GM19468 (cell line): ENCODE data around the gene SUSD5.

ENCODE experiments used
- ATAC-seq: cut with Tn5 transposase; IDR thresholded peaks from one replicate; pipeline ENCODE4 v1.9.1; 2021; ENCODE audit warnings: mild to moderate bottlenecking, moderate library complexity, moderate number of reproducible peaks; ENCODE audit not compliant: unreplicated experiment; ENCODE audit errors: extremely low read depth

The SUSD5 gene

DNA sequence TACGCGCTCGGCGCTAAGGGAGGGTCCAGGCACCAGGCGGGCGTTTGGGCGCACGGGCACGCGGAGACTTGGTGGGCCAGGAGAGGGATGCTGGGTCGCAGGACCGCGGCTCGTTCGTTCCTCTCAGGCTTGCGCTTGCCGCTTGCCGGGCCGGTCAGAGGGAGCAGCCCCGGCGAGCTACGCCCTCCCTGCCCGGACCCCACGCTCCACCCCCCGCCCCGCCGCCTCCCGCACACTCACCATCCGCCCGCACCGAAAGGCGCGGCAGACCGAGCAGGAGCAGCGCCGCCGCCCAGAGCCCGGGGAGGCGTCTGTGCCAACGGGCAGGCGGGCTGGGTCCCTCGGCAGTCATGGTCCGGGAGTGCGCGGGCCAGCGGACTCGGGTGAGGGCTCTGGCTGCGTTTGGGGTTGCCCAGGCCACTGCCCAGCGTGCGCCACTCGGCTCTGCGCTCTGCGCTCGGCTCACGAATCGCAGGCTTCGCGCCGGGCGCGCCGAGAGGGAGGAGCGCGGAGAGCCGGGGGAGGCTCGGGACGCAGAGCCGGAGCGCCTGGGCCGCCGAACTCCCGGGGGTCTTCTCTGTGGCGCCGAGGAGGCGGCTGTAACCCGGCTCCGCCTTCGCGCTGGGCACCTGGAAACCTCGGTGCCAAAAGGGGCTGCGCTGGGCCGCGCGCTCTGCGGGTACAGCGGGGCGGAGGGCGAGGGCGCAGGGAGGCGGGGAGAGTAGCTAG lies at the start of gene SUSD5:
SUSD5 (minus strand) TSS at position 365 of the 729 bp plus-strand sequence; CDS start at position 352, 13 bp downstream.
- ATAC-seq: no peak

GRCh38 chr3:33260104-33260503 lies 41.5 kb upstream of the SUSD5 start:
- no peak for ATAC-seq

GRCh38 chr3:33256249-33256648 lies 37.6 kb upstream of the SUSD5 start:
- no peak for ATAC-seq

DNA sequence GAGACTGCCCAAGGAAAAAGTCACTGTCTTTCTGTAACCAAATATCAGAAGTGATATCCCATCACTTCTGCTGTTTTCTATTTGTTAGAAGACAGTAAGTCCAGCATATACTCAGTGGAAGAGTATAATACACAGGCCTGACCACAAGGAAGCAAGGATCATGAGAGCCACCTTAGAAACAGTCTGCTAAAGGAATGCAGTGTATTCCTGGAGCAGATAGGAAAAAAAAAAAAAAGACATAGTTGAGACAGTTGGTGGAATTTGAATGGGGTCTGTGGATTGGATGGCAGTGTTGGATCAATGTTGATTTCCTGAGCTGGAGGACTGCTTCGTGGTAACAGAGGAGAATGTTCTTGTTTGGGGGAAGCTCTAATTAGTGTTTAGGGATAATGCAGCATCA lies 32.1 kb upstream of the SUSD5 start:
- ATAC-seq: no peak

DNA sequence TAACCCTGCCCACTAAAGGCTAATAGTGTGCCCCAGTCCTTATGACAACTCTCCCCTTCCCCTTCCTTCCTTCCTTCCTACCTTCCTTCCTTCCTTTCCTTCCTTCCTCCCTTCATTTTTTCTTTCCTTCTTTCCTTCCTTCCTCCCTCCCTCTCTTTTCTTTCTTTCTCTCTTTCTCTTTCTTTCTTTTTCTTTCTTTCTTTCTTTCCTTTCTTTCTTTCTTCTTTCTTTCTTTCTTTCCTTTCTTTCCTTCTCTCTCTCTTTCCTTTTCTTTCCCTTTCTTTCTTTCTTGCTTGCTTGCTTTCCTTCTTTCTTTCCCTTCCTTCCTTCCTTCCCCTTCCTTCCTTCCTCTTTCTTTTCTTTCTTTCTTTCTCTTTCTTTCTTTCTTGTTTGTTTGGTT lies 28.2 kb upstream of the SUSD5 start:
- no peak for ATAC-seq

GRCh38 chr3:33240261-33240660 lies 21.7 kb upstream of the SUSD5 start:
- ATAC-seq: no peak

GRCh38 chr3:33238923-33239322 lies 20.3 kb upstream of the SUSD5 start:
- no peak for ATAC-seq

DNA sequence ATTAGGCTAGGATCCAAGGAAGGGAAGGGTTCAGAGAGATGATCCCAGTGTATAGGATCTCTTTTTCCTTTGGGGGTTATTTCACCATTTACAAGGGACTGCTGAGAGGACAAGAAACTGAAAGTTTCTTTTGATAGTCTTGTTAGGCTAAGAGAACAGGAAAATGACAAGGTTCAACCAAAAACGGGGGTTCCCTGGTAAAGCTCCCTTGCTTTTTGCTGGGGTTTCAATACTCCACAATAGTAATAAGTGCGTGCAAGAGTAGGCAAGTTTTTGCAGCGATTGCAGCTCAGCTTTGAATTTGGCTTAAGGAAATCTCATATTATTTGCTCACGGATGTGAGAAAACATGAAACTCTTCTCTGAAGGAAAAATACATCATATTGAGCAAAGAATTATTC lies 18.8 kb upstream of the SUSD5 start:
- no peak for ATAC-seq

- no peak for ATAC-seq
Observed at GRCh38 chr3:33236005-33236404, 17.4 kb upstream of the SUSD5 start.

- no peak for ATAC-seq
Observed at GRCh38 chr3:33233884-33234283, 15.3 kb upstream of the SUSD5 start.

DNA sequence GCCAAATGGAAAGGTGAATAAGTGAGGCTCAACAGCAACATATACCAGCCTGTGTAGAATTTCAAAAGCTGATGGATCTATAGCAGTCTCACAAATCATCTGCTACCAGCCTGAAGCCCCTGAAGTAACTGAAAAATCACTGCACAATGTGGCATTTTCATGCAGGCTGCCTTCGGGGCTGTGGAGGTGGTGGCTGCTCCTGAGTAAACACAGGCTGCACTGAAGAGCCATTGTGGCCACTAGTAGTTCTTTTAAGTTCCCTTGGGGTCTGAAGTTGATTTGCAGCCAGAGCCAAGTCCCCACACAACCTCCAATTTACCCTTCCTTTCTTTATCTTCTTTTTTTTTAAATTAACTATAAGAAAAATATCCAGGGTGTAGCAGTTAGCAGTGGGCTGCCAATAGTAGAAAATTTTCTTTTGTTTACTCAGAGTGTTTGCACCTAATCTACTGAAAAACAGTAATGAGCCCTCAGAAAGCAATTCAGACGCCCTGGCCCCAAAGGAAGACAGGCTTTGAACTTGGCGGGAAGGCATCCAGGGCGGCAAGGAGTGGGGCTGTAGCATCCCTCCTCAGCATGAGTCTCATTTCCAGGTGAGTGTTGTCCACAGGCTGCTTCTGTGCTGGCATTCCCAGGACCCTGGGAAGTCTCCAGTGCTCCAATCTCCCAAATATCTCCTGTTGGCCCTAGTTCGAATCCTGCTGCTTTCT lies 13.3 kb upstream of the SUSD5 start:
- no peak for ATAC-seq

- no peak for ATAC-seq
Observed at GRCh38 chr3:33229947-33230346, 11.3 kb upstream of the SUSD5 start.

DNA sequence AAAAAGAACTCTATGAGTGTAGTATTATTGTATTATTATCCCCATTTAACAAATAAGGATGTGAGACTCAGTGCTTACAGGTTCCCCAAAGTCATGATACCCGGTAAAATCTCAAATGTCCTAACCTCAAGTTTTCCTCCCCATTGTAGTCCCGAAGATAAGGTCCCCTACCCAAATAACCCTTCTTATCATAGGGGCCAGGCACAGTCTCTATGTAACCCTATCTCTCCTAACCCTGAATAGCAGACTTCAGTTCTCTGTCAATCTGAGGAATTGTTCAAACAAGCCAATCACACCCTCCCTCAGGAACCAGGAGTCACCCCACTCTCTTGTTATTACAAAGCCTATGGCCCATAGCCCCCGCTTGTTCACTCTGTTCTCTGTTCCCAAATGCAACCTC lies 10.5 kb upstream of the SUSD5 start:
- no peak for ATAC-seq

GRCh38 chr3:33221241-33221640 lies 2.6 kb upstream of the SUSD5 start:
- ATAC-seq: no peak

DNA sequence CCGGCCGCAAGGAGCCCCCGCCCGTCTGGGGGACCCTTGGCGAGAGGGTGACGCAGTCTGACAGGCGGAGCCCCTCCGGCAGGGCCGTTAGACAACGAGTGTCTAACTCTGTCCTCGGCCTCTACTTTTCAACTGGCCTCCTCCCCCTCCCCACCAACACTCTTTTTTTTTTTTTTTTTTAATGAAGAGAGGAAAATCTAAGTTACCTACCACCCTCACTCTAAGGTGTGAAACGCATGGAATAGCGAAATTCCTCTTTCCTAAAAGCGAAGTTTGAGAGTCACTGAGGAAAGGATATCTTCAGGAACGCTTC lies 521 bp upstream of the SUSD5 start:
- ATAC-seq: no peak

- no peak for ATAC-seq
Observed at GRCh38 chr3:33217866-33218445, 654 bp downstream of the SUSD5 start.

DNA sequence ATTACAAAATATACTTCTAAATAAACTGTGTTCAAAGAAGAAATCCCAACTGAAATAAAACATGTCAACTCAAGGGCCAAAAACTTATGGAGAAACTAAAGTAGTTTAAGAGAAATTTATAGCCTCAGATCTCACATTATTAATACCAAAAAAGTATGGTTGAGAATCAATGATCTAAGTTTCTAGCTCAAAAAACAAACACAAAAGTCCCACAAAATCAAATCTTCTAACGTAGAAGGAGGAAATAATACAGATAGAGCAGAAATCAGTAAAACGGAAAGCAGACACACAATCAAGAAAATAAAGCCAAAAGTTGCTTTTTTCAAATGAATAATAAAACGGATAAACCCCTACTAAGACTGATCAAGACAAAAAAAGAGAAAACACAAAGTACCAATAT lies 2.9 kb downstream of the SUSD5 start:
- ATAC-seq: no peak

GRCh38 chr3:33212406-33212805 lies 6.2 kb downstream of the SUSD5 start:
- no peak for ATAC-seq

- ATAC-seq: no peak
Observed at GRCh38 chr3:33211444-33211843, 7.2 kb downstream of the SUSD5 start.

DNA sequence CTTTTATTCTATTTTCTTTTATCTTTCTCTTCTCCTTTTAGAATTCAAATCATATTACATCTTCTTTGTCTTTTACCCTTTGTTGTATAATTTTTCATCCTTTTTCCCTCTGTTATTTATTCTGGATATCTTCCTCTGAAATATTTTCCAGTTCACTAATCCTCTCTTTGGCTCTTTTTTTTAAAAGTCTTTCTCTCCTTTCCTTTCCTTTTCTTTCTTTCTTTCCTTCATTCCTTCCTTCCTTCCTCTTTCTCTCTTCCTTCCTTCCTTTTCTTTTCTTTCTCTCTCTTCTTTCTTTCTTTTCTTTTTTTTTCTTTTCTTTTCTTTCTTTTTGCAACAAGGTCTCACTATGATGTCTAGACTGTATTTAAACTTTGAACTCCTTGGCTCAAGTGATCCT lies 9.3 kb downstream of the SUSD5 start:
- ATAC-seq: no peak

DNA sequence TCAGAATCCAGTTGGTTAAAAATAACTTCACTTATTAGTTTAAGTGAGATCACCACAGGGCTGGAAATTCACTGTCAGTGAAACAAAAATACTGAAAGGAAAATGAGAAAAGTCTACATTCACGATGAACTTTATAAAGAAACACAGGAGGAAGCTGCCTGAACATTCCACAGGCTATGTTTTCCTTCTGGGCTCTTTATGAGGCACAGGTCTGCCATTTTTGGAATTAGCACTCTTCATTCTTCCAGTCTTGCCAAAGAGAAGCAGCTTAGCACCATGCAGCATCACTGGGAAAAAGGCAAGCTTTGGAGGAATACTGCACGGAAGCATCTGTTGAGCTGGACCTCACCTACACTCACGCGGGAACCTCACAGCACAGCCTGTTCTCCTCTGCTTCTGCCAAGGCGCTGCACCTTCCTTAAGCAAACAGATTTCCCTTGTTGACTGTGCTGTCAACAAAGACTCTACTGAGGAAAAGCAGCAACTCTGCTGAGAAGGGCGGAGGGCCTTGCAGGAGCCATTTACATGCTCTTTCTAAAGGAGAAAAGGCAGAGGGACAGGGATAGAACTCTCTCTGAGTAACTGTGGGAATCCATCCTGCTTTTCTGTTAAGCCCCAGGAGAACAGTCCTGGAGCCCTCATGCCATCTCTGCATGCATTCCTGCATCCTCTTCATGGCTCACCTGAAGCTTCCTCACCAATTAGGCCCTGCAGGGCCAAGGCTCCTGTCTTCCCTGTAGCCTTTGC lies 15.7 kb downstream of the SUSD5 start:
- no peak for ATAC-seq
